HEK293 (cell line): ENCODE results near the gene DHDH.

Experiments
- CTCF ChIP-seq: fragments of 450-650 bp; formaldehyde crosslinking; IDR thresholded peaks from 2 replicates; pipeline ENCODE4 v1.5.1; 2016; ENCODE audit warnings: missing biosample characterization, missing genetic modification characterization
- PRDM6 ChIP-seq: fragments of 450-650 bp; formaldehyde crosslinking; IDR thresholded peaks from 2 replicates; pipeline ENCODE4 v1.5.1; 2017; ENCODE audit warnings: missing biosample characterization, missing genetic modification characterization
- ZBTB1 ChIP-seq: fragments of 450-650 bp; formaldehyde crosslinking; IDR thresholded peaks from 2 replicates; pipeline ENCODE4 v1.5.1; 2016; ENCODE audit warnings: missing biosample characterization, missing genetic modification characterization
- ZNF266 ChIP-seq: fragments of 450-650 bp; formaldehyde crosslinking; IDR thresholded peaks from 2 replicates; pipeline ENCODE4 v1.5.1; 2016; ENCODE audit warnings: missing biosample characterization, missing genetic modification characterization, low read depth
- ZNF274 ChIP-seq, 2 experiments: fragments of 200-500 bp in 1 of 2; fragments of 450-650 bp in 1 of 2; sonication (Bioruptor generic) in 1 of 2; formaldehyde crosslinking in 1 of 2; IDR thresholded peaks; 2 replicates each; pipeline versions ENCODE4 v1.5.1 to v1.6.1; 2014 to 2016; ENCODE audit warnings: borderline replicate concordance in 1 of 2, inconsistent platforms in 1 of 2, low read length in 1 of 2, missing biosample characterization in 1 of 2, missing genetic modification characterization in 1 of 2
- ZNF423 ChIP-seq: fragments of 450-650 bp; formaldehyde crosslinking; IDR thresholded peaks from 2 replicates; pipeline ENCODE4 v1.5.1; 2016; ENCODE audit warnings: missing biosample characterization, missing genetic modification characterization
- ZNF785 ChIP-seq: fragments of 450-650 bp; formaldehyde crosslinking; IDR thresholded peaks from 2 replicates; pipeline ENCODE4 v1.5.1; 2016; ENCODE audit warnings: missing biosample characterization, missing genetic modification characterization

- TF ChIP-seq ZNF274 (IDR thresholded peaks at IDR 0.05; ENCODE audit: low read length) (no peak), ZNF274 (tag by site-specific recombination; IDR thresholded peaks at IDR 0.05; ENCODE audit: borderline replicate concordance) (no peak), ZBTB1 (no peak), CTCF (tag by site-specific recombination) (no peak), PRDM6 (tag by site-specific recombination) (no peak), ZNF266 (no peak), ZNF785 (tag by site-specific recombination) (no peak), ZNF423 (tag by site-specific recombination) (no peak)
Measured at GRCh38 chr19:48990400-48990799, 56.9 kb downstream of the DHDH start.
